Thyroid gland (tissue), 4 donors: ENCODE measurements around the gene KIF3A. TPM values are rescaled to one million over a fixed set of nuclear protein-coding genes. Genes with fewer than 3 reads are reported as not detected.

ENCODE experiments used
- DNase-seq, 2 donors: peaks; one replicate each; pipeline ENCODE4 v3.0.0-alpha.2; 2019
- H3K27ac ChIP-seq, 3 donors: fragments of 200-600 bp; sonication (generic); 1 replicate in 2 of 3; 2 replicates in 1 of 3; pipeline ENCODE4 v1.5.1; 2016 to 2019; ENCODE audit warnings: mild to moderate bottlenecking in 1 of 3, moderate library complexity in 1 of 3
- H3K27me3 ChIP-seq: fragments of 200-600 bp; sonication (generic); one replicate; pipeline ENCODE4 v1.5.1; 2019
- H3K36me3 ChIP-seq, 2 donors: fragments of 200-600 bp; sonication (generic); one replicate each; pipeline ENCODE4 v1.5.1; 2016 to 2019
- H3K4me1 ChIP-seq, 2 donors: fragments of 200-600 bp; sonication (generic); one replicate each; pipeline ENCODE4 v1.5.1; 2017 to 2019
- H3K4me3 ChIP-seq, 3 donors: fragments of 200-600 bp; sonication (generic); replicated peaks in 1 of 3; 1 replicate in 2 of 3; 2 replicates in 1 of 3; pipeline ENCODE4 v1.5.1; 2016; ENCODE audit warnings: mild to moderate bottlenecking in 1 of 3
- H3K9me3 ChIP-seq: fragments of 200-600 bp; sonication (generic); one replicate; pipeline ENCODE4 v1.5.1; 2017
- POLR2A ChIP-seq, 2 donors: fragments of 450-650 bp; IDR thresholded peaks; one replicate each; pipeline ENCODE4 v1.6.1; 2017; ENCODE audit warnings: antibody characterized with exemption in 2 of 2, mild to moderate bottlenecking in 2 of 2, moderate library complexity in 1 of 2
- WGBS, 2 donors: methylation state at CpG; one replicate each; pipeline ENCODE4 v1.1.5; 2017; 5-methylcytosine and 5-hydroxymethylcytosine counted together
- intact Hi-C: fragments of 100-400 bp; cut with DNase I; formaldehyde crosslinking; loops from one replicate; pipeline ENCODE4 v1.15.1; 2023
- total RNA-seq, 4 donors: library from RNA; depleted of rRNA; stranded (reverse); fragments of >200 nt; gene quantifications; one replicate each; pipeline ENCODE4 v1.2.3, GENCODE V29; 2016
- TF ChIP-seq, protein P1 (sequence below), 6 experiments: fragments of 200-600 bp in 3 of 6; fragments of 450-650 bp in 3 of 6; sonication (generic) in 3 of 6; IDR thresholded peaks; one replicate each; pipeline ENCODE4 v1.5.1; 2016 to 2019; ENCODE audit warnings: antibody characterized with exemption in 6 of 6, mild to moderate bottlenecking in 2 of 6, inconsistent platforms in 1 of 6, moderate library complexity in 1 of 6

Gene KIF3A
- total RNA-seq, 4 donors from 2014 or later: 8.2 to 12.2 (median 10.5) TPM

- no peak overlapping the region for H3K4me3 ChIP-seq
- TF ChIP-seq POLR2A (IDR thresholded peaks at IDR 0.05): no peak
- TF ChIP-seq, protein P1, sequence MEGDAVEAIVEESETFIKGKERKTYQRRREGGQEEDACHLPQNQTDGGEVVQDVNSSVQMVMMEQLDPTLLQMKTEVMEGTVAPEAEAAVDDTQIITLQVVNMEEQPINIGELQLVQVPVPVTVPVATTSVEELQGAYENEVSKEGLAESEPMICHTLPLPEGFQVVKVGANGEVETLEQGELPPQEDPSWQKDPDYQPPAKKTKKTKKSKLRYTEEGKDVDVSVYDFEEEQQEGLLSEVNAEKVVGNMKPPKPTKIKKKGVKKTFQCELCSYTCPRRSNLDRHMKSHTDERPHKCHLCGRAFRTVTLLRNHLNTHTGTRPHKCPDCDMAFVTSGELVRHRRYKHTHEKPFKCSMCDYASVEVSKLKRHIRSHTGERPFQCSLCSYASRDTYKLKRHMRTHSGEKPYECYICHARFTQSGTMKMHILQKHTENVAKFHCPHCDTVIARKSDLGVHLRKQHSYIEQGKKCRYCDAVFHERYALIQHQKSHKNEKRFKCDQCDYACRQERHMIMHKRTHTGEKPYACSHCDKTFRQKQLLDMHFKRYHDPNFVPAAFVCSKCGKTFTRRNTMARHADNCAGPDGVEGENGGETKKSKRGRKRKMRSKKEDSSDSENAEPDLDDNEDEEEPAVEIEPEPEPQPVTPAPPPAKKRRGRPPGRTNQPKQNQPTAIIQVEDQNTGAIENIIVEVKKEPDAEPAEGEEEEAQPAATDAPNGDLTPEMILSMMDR (IDR thresholded peaks at IDR 0.05): no peak
- no peaks in the 10 kb centered on the region for H3K27me3 ChIP-seq
- intact Hi-C loops: no loop called here
- peaks cover 20 to 28% of the 10 kb centered on the region in 2 donors for H3K36me3 ChIP-seq
- peak overlapping the region in 1 of 3 donors; percentile 11 for H3K27ac ChIP-seq
- no peaks in the 10 kb centered on the region for H3K9me3 ChIP-seq
- H3K4me1 ChIP-seq: peaks cover 32 to 53% of the 10 kb centered on the region in 2 donors
- WGBS, 2 donors: 14 to 24% methylated on average over 2 of the region's 2 CpGs
- DNase-seq: peak; percentile 71 to 75
These were observed 29.8 kb upstream of the KIF3A start for GRCh38 chr5:132767150-132767549.

- no peak overlapping the region for H3K27ac ChIP-seq
- DNase-seq: no peak
- H3K27me3 ChIP-seq: no peaks in the 10 kb centered on the region
- H3K4me3 ChIP-seq: no peak overlapping the region
- WGBS, 2 donors: 100% methylated on average over 1 of the region's 1 CpG
- no peaks in the 10 kb centered on the region for H3K9me3 ChIP-seq
- peaks cover 22 to 32% of the 10 kb centered on the region in 2 donors for H3K36me3 ChIP-seq
- intact Hi-C loops: no loop called here
- TF ChIP-seq POLR2A (IDR thresholded peaks at IDR 0.05): no peak
- TF ChIP-seq, protein P1 (IDR thresholded peaks at IDR 0.05): no peak
- peaks cover 27 to 49% of the 10 kb centered on the region in 2 donors for H3K4me1 ChIP-seq
These were observed 29.4 kb upstream of the KIF3A start for GRCh38 chr5:132766806-132767055.

DNA sequence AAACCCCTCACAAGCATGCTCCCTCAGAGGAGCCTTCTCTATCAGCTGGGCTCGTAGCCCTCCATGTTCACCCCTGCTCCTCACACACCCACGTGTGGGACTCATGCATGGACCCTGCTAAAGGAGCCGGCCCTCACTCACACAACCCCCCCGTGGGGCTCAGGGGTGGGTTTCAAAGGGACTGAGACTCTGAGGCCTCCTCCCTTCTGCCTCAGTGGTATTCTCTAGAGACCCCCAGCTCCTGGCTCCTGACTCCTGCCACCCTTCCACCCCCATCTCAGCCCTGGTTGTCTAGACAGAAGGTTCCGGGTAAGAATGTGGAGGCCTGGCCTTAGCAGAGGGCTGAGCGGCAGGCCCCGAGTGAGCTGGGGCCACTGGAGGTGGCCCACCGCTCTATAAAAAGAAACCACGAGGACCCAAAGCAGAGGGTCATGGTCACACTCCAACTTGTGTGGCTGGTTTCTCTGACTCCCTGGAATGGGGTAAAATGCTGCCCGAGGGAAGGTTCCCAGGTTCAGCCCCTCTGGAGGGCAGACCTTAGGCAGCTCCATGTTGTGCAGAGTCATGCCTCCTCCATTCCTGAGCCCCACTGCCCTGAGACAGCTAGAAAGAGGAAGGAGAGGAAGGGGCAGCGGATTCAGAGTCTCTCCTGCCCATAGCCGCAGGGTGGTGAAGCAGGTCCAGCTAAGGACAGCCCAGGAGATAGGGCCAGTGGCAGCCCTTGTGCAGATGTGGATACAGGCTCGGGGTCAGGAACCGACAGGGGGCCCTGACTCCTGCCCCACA lies 28.9 kb upstream of the KIF3A start:
- intact Hi-C loops: no loop called here
- H3K4me3 ChIP-seq: no peak overlapping the region
- no peaks in the 10 kb centered on the region for H3K27me3 ChIP-seq
- peaks cover 22 to 44% of the 10 kb centered on the region in 2 donors for H3K4me1 ChIP-seq
- peaks cover 27 to 37% of the 10 kb centered on the region in 2 donors for H3K36me3 ChIP-seq
- H3K9me3 ChIP-seq: no peaks in the 10 kb centered on the region
- H3K27ac ChIP-seq: no peak overlapping the region
- no peak for DNase-seq
- TF ChIP-seq POLR2A (IDR thresholded peaks at IDR 0.05): no peak
- TF ChIP-seq, protein P1 (IDR thresholded peaks at IDR 0.05): no peak
- 93 to 94% methylated on average over 14 of the region's 14 CpGs for WGBS, 2 donors

DNA sequence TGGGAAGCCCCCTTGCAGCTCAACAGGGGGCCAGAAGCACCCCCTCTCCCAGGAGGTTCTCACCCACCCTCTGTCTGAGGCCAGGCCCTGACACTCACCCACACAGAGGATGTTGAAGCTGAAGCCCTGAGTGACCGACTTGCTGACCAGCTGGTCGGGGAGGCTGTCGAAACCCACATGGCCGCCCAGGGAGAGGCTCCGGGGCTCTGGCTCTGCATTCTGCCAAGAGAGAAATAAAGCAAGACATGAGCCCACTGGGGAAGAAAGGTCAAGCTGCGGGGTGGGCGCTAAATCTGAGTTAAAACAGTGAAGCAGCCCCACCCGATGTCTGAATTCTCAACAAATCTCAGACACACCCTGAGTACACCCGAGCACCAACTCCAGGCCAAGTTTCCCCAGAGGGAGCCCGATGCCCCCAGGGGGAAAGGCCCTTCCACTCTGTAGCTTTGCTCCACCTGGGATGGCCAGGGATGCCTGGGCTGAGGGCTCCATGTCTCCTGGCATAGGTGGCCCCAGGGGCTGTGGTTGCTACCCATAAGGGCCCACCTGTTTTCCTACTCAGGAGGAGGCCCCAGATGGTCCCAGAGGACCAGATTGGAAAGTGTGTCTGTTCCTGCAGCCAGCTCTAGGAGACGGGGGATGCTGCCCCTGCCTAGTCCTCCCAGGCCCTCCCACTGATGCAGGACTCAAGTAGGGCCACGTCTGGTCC lies 28.1 kb upstream of the KIF3A start:
- WGBS, 2 donors: 89% methylated on average over 10 to 12 of the region's 12 CpGs
- Histone ChIP-seq H3K36me3 (peaks cover 35 to 42% of the 10 kb centered on the region in 2 donors), H3K27me3 (no peaks in the 10 kb centered on the region), H3K4me3 (no peak overlapping the region), H3K9me3 (no peaks in the 10 kb centered on the region), H3K27ac (no peak overlapping the region), H3K4me1 (peaks cover 15 to 36% of the 10 kb centered on the region in 2 donors)
- no peak for DNase-seq
- TF ChIP-seq, protein P1 (IDR thresholded peaks at IDR 0.05): no peak
- TF ChIP-seq POLR2A (IDR thresholded peaks at IDR 0.05): no peak
- intact Hi-C loops: no loop called here

DNA sequence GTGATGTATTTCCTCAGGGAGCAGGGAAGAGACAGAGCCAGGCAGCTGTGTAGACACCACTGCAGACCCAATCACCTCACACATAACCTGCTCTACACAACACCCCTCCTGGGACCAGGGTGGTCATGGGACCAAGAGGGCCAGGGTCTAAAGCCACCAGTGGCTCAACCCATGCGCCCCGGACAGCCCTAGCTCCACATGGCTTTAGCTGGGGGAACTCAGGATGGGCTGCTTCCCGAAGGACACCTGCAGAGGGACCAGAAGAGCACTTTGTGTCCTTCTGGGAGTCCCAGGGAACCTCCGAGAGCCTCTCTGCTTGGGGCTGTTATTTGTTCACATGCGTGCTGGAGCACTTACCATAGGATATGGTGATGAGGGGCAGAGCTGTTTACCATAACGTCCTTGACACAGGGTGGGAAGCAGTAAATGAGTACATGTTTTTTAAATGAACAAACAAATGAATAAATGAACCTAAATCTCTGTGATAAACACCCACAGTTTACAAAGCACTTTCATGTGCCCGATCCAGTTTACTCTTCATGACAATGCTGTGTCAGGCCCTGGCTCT lies 27.4 kb upstream of the KIF3A start:
- Histone ChIP-seq H3K27ac (no peak overlapping the region), H3K9me3 (no peaks in the 10 kb centered on the region), H3K4me1 (peaks cover 12 to 33% of the 10 kb centered on the region in 2 donors), H3K27me3 (no peaks in the 10 kb centered on the region), H3K4me3 (no peak overlapping the region), H3K36me3 (peaks cover 42 to 49% of the 10 kb centered on the region in 2 donors)
- no peak for TF ChIP-seq POLR2A (IDR thresholded peaks at IDR 0.05)
- TF ChIP-seq, protein P1 (IDR thresholded peaks at IDR 0.05): no peak
- WGBS, 2 donors: 92 to 93% methylated on average over 7 of the region's 7 CpGs
- no peak for DNase-seq
- intact Hi-C loops: no loop called here
